ENCODE results near the gene CREB3L2.

Gene CREB3L2

DNA sequence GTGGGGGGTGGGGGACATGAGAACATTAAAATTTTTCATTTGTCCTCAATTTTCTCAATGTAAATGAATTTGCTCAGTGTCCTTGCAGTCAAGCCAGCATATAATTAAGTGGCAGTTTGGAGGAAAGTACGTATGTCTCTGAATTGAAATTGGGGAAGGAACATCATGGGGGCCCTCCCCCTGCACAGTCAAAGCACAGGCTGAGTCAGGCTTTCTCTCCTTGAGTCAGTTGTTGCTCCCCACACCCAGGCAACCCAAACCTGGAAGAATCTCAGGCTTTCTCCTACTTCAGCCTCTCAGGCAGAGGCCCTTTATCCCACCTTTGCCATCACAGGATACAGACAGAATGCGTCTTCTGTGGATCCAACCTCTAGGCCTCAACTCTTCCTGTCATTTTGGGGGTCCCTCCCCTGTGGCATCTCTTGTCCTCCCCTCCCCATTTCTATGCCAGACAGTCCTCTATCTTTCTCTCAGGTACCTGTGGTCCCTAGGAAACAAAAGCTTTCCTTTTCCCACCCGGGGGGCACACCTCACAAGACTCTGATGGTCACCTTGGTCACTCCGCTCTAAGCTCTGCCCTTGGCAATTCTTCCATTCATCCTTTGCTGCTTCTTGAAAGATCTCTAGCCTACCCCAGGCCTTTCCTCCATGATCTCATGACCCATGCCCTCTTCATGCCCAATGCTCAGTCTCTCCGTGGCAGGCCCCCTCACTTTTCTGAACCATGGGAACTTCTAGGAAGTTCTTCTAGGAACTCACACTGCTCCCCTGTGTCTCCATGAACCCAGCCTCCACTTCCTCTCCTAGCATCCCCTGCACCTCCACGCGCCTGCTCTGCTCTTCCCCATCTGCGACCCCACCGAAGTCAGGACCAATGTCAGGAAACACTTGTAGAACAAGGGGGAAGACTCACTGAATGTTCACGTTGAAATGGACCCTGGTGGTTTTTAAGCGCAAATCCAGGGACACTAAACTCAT, 40.4 kb downstream of the CREB3L2 start:
- DNase-seq = peak in 2 of 42 donors; percentile 18 to 24
- intact Hi-C loops (cut with DNase I) = no loop called here

DNA sequence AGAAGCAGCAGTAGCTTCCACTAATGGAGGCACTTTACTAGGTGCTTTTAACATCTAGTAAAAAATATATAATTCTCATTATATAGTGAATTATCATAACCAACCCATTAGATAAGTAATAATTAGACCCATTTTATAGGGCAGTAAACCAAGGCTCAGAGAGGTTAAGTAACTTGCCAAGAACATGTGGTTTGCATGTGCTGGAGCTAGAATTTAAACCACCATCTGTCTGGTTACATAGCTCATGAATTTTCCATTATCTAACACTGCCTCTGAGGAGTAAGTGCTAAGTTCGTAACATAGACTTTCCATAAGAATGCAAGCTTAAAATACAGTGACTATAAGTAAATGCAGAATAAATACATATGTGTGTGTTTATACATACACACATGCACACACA, 41.9 kb downstream of the CREB3L2 start:
- intact Hi-C loops (cut with DNase I) = no loop called here
- DNase-seq = no peak

DNA sequence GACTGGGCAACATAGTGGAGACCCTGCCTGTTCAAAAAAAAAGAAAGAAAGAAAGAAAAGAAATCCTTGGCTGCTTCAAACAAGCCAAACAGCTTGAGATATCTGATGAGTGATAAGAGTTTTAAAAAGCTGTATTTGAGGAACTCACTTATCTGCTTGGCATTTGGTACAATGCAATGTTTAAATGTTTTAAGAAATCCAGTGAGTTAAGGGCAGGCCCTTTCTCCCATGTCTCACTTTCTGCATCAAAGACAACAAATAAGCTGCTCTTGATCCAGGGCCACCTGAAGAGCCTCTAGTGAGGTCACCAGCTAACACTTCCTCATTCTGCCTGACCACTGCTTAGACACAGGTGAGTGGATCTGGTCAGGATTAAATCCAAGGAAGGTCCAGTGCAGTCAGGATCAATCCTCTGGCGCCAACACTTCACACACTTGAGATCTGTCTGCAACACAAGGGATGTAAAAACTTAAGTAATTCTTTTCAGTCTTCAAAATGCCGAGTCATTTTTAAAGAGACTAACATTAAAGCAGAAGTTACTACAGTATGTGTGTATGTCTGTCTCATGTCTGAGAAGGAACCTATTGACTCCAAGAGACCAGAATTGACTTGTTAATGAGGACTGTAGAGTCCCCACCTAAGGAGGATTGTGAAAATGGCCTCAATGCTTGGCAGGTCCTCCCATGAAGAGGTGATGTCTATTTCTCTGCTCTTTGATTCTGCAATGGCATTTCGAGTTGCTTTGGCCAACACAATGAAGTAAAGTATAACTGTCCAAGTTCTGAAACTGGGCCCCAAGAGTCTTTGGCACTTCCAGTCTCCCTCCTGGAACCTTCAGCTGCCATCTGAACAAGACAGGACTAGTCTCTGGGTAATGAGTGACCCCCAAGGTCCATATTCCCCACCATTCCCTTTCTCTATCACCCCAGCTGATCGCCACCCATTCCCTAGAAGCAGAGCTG, 43.1 kb downstream of the CREB3L2 start:
- intact Hi-C loops (cut with DNase I) = no loop called here
- DNase-seq = no peak

DNA sequence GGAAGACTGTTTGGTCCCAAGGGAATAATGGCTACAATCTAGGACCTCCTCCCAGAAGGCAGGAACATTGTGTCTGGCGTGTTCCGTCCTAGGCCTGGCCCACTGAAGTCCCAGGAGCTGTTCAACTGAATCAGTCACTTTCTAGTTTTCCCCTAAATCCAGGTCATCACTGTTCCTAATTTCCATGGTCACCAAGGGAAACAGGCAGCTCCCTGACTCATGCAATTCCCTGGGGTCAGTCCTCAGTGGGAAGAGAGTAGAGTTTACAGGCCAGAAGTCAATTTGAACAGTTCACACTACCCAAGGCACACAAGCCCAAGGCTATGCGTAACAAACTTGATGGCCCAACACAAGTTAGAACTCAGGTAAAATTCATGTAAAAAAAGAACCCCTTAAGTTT, 44.0 kb downstream of the CREB3L2 start:
- intact Hi-C loops (cut with DNase I) = no loop called here
- no peak for DNase-seq

DNA sequence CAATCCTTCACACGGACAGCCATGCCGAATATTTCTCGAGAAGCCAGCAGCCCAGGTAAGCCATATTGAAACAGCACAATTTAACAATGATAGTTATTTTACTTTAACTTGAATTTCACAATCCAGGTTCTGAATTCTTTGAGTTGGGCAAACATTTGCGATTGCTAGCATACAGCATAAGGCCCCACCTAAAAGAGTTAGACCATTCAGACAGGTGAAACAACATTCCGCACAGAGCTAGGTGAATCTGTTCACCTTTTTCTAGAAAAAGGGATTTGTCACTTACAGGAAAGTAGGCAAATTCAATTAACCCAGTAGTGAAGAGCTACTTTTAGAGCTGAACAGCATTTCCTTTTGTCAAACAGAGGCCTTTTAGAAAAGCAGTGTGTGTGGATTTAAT, 45.3 kb downstream of the CREB3L2 start:
- intact Hi-C loops (cut with DNase I) = no loop called here
- no peak for DNase-seq

DNA sequence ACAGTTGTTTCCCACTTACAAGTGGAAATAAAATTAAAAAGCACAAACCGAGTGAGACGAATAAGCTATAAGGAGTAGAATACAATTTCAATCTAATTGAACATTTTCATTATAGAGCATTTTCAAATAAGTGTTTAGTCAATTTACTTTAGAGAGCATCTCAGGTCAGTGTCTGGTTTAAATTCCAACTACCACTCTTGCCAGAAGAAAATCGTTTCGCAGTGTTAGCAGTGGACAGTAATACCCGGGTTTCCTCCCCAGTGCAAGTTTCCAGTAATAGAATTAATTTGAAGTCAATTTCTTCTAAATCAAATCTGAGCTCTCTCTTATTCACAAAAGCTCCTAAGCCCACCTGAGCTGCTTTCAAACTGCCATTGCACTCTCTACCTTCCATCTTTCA, 45.7 kb downstream of the CREB3L2 start:
- intact Hi-C loops (cut with DNase I) = no loop called here
- DNase-seq = no peak

DNA sequence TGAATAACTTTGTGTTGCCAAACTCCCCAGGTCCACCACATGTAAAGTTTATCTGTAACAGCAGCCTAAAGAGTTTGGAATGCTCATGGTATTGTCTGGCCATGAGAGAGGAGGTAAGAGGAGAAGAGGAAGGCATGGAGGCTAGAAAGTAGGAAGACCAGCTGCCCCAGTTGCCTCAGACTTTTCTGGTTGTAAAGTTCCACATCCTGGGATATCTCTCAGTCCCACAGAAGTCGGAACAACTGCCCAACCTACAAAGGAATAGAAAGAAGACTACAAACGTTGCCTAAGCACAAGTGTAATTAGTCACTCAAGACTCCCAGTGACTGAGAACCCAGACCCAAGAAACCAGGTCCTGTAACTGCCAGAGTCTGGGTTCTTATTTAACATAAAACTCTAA, 47.3 kb downstream of the CREB3L2 start:
- intact Hi-C loops (cut with DNase I) = no loop called here
- no peak for DNase-seq

DNA sequence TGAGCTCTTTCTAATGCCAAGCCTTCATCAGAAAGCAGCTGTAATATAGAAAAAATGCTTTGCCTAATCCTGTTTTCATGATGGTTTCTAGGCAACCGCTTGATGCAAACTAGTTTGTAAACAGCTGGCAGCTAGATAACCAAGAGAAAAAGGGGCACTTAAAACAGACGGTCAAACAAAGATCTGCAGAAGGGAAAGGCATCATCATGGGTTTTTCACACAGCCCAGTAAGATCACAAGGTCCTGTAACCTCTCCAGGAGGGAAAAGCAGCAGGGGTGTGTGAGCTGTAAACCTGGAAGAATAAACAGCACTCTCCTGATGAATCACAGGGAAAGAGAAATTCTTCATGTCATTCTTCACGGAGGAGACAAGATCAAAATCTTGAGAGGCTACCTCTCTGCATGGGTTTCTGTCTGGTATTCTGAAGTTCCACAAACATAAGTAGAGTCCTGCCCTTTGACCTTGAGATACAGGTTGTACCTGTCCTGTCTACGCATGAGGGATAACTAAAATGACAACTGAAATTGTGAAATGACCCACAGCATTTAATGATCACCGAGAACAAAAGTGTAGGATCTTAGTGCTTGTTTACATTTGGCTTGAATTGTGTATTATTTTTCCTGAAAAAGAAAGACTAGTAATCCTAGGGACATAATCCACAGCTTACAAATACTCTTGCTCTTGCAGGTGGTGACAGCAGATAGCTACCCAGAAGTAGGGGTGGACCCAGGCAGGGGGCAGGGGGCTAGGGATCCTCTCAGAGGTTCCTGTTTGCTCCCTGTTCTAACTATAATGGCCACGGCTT, 48.0 kb downstream of the CREB3L2 start:
- no peak for DNase-seq
- intact Hi-C loops (cut with DNase I) = no loop called here

DNA sequence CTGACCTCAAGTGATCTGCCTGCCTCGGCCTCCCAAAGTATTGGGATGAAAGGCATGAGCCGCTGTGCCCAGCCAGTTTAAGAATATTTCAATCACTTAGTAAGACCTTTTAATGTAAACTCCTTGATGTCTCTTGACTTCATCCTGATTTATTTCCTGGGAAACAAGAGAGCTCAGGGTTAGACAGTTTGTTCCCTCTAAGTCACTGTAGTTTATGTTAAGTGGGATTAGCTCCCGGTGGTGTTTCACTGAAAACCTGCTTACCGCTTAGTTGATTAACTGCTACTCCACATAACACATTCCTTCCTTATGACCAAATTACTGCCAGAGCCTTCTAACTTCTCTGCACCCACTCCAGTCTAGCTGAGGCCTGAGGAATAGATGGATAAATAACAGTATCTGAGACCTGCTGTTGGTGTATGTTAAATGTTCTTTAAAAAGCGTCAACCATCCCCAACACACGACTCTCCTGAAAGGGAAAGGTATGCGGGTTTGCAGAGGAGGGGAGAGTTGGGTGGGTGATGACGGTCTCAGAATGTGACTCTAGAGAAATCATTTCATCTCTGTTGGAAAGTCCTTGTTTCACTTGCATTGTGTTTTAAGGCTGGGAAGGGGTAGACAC, 48.7 kb downstream of the CREB3L2 start:
- DNase-seq = no peak
- intact Hi-C loops (cut with DNase I) = no loop called here

DNA sequence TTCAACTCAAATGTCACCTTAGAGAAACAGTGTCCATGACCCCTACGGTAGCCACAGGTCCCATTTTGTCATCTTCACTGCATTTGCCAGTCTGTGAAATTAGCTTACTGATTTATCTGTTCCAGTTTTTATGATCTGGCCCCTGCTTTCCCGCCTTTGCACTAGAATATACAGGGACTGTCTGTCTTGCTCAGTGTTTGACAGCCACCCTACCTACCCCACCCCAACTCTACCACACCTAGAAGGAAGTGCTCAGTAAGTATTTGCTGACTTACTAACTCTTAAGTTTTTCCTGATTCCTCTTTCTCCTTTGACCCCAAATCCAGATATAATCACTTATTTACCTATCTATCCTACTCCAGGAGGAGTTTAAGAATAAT, 49.5 kb downstream of the CREB3L2 start:
- no peak for DNase-seq
- intact Hi-C loops (cut with DNase I) = no loop called here

DNA sequence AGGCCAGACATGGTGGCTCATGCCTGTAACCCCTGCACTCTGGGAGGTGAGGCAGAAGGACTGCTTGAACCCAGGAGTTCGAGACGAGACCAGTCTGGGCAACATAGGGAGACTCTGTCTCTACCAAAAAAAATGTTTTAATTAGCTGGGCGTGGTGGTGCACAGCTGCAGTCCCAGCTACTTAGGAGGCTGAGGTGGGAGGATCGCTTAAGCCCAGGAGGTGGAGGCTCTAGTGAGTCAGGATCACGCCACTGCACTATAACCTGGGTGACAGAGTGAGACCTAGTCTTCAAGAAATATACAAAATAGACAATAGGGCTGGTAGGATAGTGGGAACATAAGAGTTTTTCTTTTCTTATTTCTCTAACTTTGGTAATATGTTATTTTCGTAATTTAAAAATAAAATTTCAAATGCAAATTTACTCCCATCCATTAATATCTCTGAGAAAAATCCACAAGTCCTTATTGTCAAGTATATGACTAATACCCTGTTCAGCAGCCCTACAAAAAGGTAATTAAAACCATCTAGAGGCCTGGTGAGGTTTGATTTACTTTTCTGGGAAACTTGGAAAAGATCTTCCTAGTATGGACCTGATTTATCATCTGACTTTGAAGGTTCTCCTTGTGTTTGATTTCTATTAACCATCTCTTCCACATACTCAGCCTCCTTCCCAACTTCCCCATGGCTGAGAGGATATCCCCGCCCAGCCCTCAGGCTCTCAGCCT, 50.0 kb downstream of the CREB3L2 start:
- no peak for DNase-seq
- intact Hi-C loops (cut with DNase I) = no loop called here

DNA sequence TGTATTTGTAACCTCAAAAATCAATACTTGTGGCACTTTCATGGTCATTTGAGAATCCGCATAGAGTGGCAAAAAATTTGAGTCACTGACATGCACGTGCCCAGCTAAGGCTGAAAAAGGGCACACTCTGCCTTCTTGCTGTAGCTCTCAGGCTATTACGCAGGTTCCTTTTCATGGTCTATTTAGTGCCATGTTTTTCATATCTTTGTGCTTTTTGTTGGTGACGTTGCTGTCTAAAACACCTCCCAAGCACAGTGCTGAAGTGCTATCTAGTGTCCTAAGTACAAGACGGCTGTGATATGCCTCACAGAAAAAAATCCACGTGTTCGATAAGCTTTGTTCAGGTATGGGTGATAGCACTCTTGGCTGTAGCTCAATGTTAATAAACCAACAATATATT, 50.9 kb downstream of the CREB3L2 start:
- intact Hi-C loops (cut with DNase I) = no loop called here
- no peak for DNase-seq

DNA sequence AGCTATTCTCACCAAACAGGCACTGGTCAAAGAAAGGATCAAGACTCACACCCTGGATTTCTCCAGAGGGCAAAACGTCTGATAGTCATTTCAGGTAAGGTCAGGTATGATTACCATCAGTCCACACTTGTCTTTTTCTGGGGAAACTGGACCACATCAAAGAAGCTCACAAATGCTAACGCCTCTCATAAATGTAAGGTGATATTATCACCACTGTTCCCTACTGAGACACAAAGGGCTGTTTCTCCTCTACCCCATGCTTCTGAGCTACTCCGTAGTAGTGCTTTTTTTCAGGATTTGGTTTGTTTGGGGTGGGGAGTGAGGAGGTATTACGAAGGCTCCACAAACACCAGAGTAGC, 51.6 kb downstream of the CREB3L2 start:
- intact Hi-C loops (cut with DNase I) = no loop called here
- no peak for DNase-seq

DNA sequence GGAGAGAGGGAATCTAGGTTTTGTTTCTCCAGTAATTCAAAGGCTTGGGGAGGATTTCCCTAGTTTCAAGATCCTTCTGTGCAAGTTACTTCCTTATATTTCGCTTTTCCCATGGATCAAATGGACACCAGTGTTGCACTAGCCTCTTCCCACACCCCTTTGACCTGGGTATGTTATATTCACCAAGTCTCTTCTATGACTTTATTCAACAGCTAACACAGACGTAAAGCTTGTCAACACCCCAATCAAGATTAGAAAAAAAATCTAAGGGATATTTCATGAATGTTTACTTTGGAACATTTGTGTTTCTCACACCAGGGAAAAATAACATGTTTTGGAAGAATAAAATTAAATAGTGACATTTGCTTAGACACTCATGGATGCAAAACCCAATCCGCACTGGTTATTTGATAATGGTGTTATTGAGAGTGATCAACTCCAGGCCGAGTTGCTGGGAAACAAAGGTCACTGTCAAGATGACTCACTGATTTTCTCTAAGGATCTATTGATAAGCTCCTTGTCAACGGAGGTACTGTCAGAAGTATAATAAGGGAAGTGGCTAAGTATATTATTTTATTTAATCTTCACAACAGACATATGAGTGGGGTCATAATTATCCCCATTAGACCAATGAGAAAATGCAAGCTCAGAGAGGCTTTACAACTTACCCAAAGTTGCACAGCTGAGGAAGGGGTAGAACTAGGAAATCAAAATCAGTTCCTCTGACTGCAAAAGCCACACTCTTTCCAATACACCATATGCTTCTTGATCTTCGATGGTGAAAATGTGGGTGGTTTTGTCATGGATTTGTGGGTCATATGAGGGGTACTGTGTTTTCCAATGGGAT, 52.2 kb downstream of the CREB3L2 start:
- intact Hi-C loops (cut with DNase I) = no loop called here
- DNase-seq = no peak

DNA sequence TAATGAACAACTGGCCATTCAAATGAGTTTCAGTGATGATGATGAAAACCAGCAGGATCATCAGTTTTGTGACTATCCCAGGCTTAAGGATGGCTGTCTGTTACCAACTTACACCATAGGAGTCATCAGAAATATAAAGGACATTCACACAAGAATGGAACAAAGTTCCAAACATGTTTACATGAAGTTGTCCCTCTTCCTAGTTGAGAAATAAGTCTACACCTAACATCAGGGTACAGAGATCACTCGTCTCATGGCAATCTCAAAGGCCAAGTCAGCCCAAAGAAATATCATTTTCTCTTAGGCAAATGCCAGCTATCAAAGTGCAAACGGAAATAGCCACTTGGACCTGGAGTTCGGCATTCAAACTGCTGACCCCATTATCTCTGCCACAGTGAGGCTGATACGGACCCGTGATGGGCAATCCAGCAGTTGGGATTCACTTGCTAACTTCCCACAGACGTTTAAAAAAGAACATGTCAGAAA, 53.0 kb downstream of the CREB3L2 start:
- DNase-seq = no peak

DNA sequence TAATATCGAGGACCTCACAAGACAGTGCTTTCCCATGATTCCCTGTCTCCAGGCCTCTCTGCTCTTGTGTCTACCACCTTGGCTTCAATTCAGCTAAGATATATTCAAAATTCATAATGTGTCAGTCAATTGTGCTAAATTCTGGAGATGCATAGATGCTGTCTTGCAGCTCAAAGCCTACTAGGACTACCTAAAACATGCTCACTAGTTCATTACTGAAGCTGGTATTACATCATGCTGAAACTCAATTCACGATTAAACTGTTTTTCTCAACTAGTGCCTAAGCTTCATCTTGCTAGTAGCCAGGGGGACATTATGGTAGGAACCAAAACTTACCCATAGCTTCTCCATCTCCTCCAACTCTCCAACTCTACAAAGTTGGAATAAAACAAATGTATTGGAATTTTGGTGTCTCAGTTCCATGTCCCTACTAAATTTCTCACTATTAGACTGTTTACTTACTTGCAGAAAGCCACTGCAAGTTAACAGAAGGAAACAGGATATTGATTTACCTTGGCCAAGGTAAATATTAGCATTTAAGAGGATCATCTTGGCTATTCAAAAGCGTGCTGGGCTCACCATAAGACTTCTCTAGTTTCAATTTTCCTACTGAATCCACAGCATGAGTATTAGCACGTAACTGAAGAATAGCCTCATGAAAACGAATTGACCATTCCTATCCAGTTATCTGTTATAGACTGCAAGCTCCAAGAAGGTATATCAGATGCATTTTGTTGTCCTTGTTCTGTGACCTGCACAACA, 53.6 kb downstream of the CREB3L2 start:
- DNase-seq = no peak
- intact Hi-C loops (cut with DNase I) = no loop called here

More for the DNA sequence above, 53.0 kb downstream of the CREB3L2 start:
- intact Hi-C loops (cut with DNase I) = no loop called here

Measured in head of caudate nucleus (tissue), 42 donors.